Ascending aorta (tissue), 2 donors: ENCODE data around the gene HMGXB3. TPM values are rescaled to one million over a fixed set of nuclear protein-coding genes. Genes with fewer than 3 reads are reported as not detected.

Experiments used
- DNase-seq, 2 donors: peaks; one replicate each; pipeline ENCODE4 v3.0.0-alpha.2; 2019; ENCODE audit warnings: low spot score in 2 of 2
- H3K27ac ChIP-seq, 2 donors: fragments of 200-600 bp; sonication (generic); one replicate each; pipeline ENCODE4 v1.5.1; 2016 to 2017; ENCODE audit warnings: mild to moderate bottlenecking in 1 of 2
- H3K27me3 ChIP-seq: fragments of 200-600 bp; sonication (generic); one replicate; pipeline ENCODE4 v1.5.1; 2017
- H3K36me3 ChIP-seq, 2 donors: fragments of 200-600 bp; sonication (generic); one replicate each; pipeline ENCODE4 v1.5.1; 2016
- H3K4me1 ChIP-seq, 2 donors: fragments of 200-600 bp; sonication (generic); one replicate each; pipeline ENCODE4 v1.5.1; 2016 to 2017; ENCODE audit warnings: mild to moderate bottlenecking in 1 of 2
- H3K4me3 ChIP-seq, 2 donors: fragments of 200-600 bp; sonication (generic); one replicate each; pipeline ENCODE4 v1.5.1; 2016 to 2017; ENCODE audit warnings: mild to moderate bottlenecking in 1 of 2
- H3K9me3 ChIP-seq, 2 donors: fragments of 200-600 bp; sonication (generic); one replicate each; pipeline ENCODE4 v1.5.1; 2016
- CTCF ChIP-seq, 3 experiments: fragments of 200-600 bp in 2 of 3; fragments of 450-650 bp in 1 of 3; sonication (generic) in 2 of 3; IDR thresholded peaks; one replicate each; pipeline ENCODE4 v1.5.1; 2016 to 2019; ENCODE audit warnings: antibody characterized with exemption in 3 of 3, mild to moderate bottlenecking in 1 of 3, moderate library complexity in 1 of 3
- intact Hi-C: fragments of 100-400 bp; cut with DNase I; formaldehyde crosslinking; loops from one replicate; pipeline ENCODE4 v1.15.1; 2023
- total RNA-seq: library from RNA; depleted of rRNA; stranded (reverse); fragments of >200 nt; gene quantifications from one replicate; pipeline ENCODE4 v1.1.0, GENCODE V29; 2016

Gene HMGXB3
- 56.4 TPM for total RNA-seq

GRCh38 chr5:150000256-150000989 lies at the start of gene HMGXB3, which contains the start of gene TIGD6:
TSS of gene HMGXB3 (plus strand) at chr5:150000739. CDS start at chr5:150004853, 4,114 bp downstream.
TSS of gene TIGD6 (minus strand) at chr5:150000654. CDS start at chr5:149996348, 4,306 bp downstream.
- peak; percentile 73 to 95 for DNase-seq
- H3K27me3 ChIP-seq = no peaks in the 10 kb centered on the region
- H3K36me3 ChIP-seq = peaks cover 5 to 6% of the 10 kb centered on the region in 2 donors
- TF ChIP-seq CTCF (IDR thresholded peaks at IDR 0.05) = no peak
- peak within 1 kb of the TSS; percentile 93 to 95 for H3K27ac ChIP-seq
- H3K9me3 ChIP-seq = no peaks in the 10 kb centered on the region
- H3K4me1 ChIP-seq = peaks cover 8 to 24% of the 10 kb centered on the region in 2 donors
- peak within 1 kb of the TSS; percentile 79 to 98 for H3K4me3 ChIP-seq
- intact Hi-C loops = loop anchor here (2.0 to 5.0 kb wide), 4 partner anchors 40 to 356 kb away; partner anchors contain the start of genes SLC26A2 and TCOF1

- H3K27ac ChIP-seq = no peak overlapping the region
- H3K36me3 ChIP-seq = no peaks in the 10 kb centered on the region
- intact Hi-C loops = loop anchor here (10.0 kb wide), 1 partner anchor 56 kb away; no protein-coding TSS in a partner anchor
- no peaks in the 10 kb centered on the region for H3K27me3 ChIP-seq
- TF ChIP-seq CTCF (IDR thresholded peaks at IDR 0.05) = no peak
- H3K4me1 ChIP-seq = no peaks in the 10 kb centered on the region
- no peaks in the 10 kb centered on the region for H3K9me3 ChIP-seq
- no peak for DNase-seq
- no peak overlapping the region for H3K4me3 ChIP-seq
Measured at GRCh38 chr5:149951138-149951749, 49.3 kb upstream of the HMGXB3 start.

DNA sequence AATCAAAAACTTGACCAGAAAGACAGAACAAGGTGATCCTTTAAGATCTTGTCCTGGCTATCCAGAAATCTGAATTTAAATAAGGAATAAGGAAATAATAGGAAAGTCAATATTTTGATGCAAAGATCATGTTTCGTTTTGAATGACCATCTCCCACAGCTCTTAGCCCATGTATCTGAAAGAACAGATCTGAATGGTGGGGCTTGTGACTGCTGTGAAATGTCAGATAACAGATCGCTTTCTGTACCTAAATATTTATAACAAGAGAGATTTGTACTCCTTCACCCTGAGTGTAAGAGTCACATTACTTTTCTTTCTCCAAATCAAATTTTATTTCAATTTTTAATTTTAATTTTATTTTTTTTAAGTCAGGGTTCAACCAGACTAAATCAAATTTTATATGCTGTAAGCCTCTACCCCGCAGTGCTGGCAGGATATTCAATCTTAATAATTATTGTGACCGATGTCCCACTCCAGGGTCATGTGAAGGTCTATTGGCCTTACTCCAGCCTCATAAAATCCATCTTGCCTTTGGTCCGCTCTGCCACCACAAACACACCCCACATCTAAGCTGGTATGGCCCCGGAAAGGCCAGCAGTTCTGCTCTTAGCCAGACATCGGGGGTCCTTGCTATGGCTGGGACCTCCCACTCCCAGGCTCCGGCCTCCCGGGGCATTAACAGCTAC lies 47.0 kb upstream of the HMGXB3 start:
- no peak for TF ChIP-seq CTCF (IDR thresholded peaks at IDR 0.05)
- Histone ChIP-seq H3K27ac (no peak overlapping the region), H3K27me3 (no peaks in the 10 kb centered on the region), H3K36me3 (no peaks in the 10 kb centered on the region), H3K9me3 (no peaks in the 10 kb centered on the region), H3K4me3 (no peak overlapping the region), H3K4me1 (no peaks in the 10 kb centered on the region)
- no peak for DNase-seq
- intact Hi-C loops = loop anchor here (10.0 kb wide), 1 partner anchor 59 kb away; no protein-coding TSS in a partner anchor

DNA sequence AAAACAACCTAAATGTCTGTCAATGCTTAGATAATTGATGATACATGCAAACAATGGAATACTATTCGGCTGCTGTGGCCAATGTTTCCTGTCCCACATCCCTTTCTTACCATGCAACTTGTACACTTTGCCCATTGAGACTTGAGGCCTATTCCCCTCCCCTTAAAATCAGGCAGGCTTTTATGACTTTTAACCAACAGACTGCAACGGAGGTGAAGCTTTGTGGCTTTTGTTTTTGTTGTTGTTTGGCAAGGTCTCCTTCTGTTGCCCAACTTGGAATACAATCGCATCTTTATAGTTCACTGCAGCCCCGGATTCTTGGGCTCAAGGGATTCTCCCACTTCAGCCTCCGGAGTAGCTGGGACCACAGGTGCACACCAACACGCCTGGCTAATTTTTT lies 45.7 kb upstream of the HMGXB3 start:
- intact Hi-C loops = loop anchor here (10.0 kb wide), 1 partner anchor 60 kb away; no protein-coding TSS in a partner anchor
- Histone ChIP-seq H3K27ac (no peak overlapping the region), H3K4me3 (no peak overlapping the region), H3K9me3 (no peaks in the 10 kb centered on the region), H3K36me3 (no peaks in the 10 kb centered on the region), H3K4me1 (peaks cover 0 to 5% of the 10 kb centered on the region in 2 donors), H3K27me3 (no peaks in the 10 kb centered on the region)
- no peak for DNase-seq
- no peak for TF ChIP-seq CTCF (IDR thresholded peaks at IDR 0.05)

DNA sequence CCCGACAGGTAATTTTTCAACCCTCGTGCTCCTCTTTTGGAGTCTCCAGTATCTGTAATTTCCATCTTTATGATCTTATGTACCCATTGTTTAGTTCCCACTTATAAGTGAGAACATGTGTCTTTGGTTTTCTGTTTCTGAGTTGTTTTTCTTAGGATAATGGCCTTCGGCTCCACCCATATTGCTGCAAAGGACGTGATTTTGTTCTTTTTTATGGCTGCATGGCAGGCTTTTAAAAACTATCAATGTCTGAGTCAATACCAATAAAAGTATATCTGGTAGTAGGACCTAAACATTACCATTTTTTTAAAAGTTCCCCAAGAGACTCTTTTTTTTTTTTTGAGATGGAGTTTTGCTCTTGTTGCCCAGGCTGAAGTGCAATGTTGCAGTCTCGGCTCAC lies 43.9 kb upstream of the HMGXB3 start:
- Histone ChIP-seq H3K9me3 (no peaks in the 10 kb centered on the region), H3K4me1 (peaks cover 0 to 10% of the 10 kb centered on the region in 2 donors), H3K36me3 (no peaks in the 10 kb centered on the region), H3K27ac (no peak overlapping the region), H3K4me3 (no peak overlapping the region), H3K27me3 (no peaks in the 10 kb centered on the region)
- TF ChIP-seq CTCF (IDR thresholded peaks at IDR 0.05) = no peak
- intact Hi-C loops = loop anchor here (10.0 kb wide), 1 partner anchor 62 kb away; no protein-coding TSS in a partner anchor
- no peak for DNase-seq
